Astrocyte of the cerebellum (primary cell): ENCODE measurements around the gene MRTFA.

ENCODE experiments used
- DNase-seq: peaks from one replicate; pipeline ENCODE4 v3.0.0-alpha.2; 2011; ENCODE audit warnings: low read depth
- H3K4me3 ChIP-seq: 2 replicates; pipeline ENCODE4 v1.5.1; 2011; ENCODE audit warnings: mild to moderate bottlenecking, low read depth, low read length, moderate library complexity
- CTCF ChIP-seq: IDR thresholded peaks from 2 replicates; pipeline ENCODE4 v1.5.1; 2012; ENCODE audit warnings: low read length, low read depth, moderate library complexity, mild to moderate bottlenecking; ENCODE audit errors: missing control alignments
- in situ Hi-C: cut with HindIII; loops from 2 replicates; pipeline ENCODE4 v1.10.0; 2017; ENCODE audit warnings: low sequenced_read_pairs

The MRTFA gene

GRCh38 chr22:40412441-40412840, 224.1 kb downstream of the MRTFA start:
- DNase-seq = no peak
- in situ Hi-C loops = no loop called here
- TF ChIP-seq CTCF = no peak
- no peak overlapping the region for H3K4me3 ChIP-seq

GRCh38 chr22:40411506-40411861, 225.0 kb downstream of the MRTFA start:
- in situ Hi-C loops = no loop called here

GRCh38 chr22:40410731-40411505, 225.6 kb downstream of the MRTFA start:
- no peak for DNase-seq
- in situ Hi-C loops = no loop called here
- H3K4me3 ChIP-seq = no peak overlapping the region
- TF ChIP-seq CTCF = no peak

More at GRCh38 chr22:40411506-40411861, 225.0 kb downstream of the MRTFA start:
- no peak overlapping the region for H3K4me3 ChIP-seq
- no peak for DNase-seq
- TF ChIP-seq CTCF = no peak

- TF ChIP-seq CTCF = no peak
- in situ Hi-C loops = no loop called here
- no peak for DNase-seq
- no peak overlapping the region for H3K4me3 ChIP-seq
These were observed 226.2 kb downstream of the MRTFA start for GRCh38 chr22:40410272-40410671.

GRCh38 chr22:40409613-40410113, 226.9 kb downstream of the MRTFA start:
- no peak for TF ChIP-seq CTCF
- DNase-seq = no peak
- in situ Hi-C loops = no loop called here
- H3K4me3 ChIP-seq = no peak overlapping the region

GRCh38 chr22:40408718-40409612, 227.6 kb downstream of the MRTFA start:
- no peak overlapping the region for H3K4me3 ChIP-seq

More at GRCh38 chr22:40408718-40409612, 227.6 kb downstream of the MRTFA start:
- no peak for DNase-seq
- in situ Hi-C loops = no loop called here
- no peak for TF ChIP-seq CTCF
